IPS-15b (cell line): ENCODE results near the gene FAM76B.
"Not testable (repeated sequence)": the region's sequence is repeated elsewhere in the genome, so short reads cannot be mapped to it uniquely, and the experiment has no call there.

ENCODE experiments used
- H3K27me3 ChIP-seq: one replicate; pipeline ENCODE4 v1.6.1; 2013; ENCODE audit warnings: low read length; ENCODE audit not compliant: control insufficient read depth, insufficient read depth
- H3K36me3 ChIP-seq: one replicate; pipeline ENCODE4 v1.6.1; 2013; ENCODE audit warnings: low read length; ENCODE audit not compliant: control insufficient read depth, insufficient read depth
- H3K4me1 ChIP-seq: one replicate; pipeline ENCODE4 v1.6.1; 2013; ENCODE audit warnings: mild to moderate bottlenecking, low read length; ENCODE audit not compliant: control insufficient read depth, insufficient read depth
- H3K4me3 ChIP-seq: one replicate; pipeline ENCODE4 v1.5.1; 2013; ENCODE audit warnings: low read depth, low read length
- H3K9ac ChIP-seq: one replicate; pipeline ENCODE4 v1.6.1; 2013; ENCODE audit warnings: low read depth, mild to moderate bottlenecking, low read length
- H3K9me3 ChIP-seq: one replicate; pipeline ENCODE4 v1.6.1; 2013; ENCODE audit warnings: mild to moderate bottlenecking, low read length; ENCODE audit not compliant: control insufficient read depth, insufficient read depth

The FAM76B gene

GRCh38 chr11:95806464-95806863, 16.9 kb upstream of the FAM76B start:
- peaks cover 18% of the 10 kb centered on the region for H3K36me3 ChIP-seq
- not testable (repeated sequence) for H3K4me3 ChIP-seq, H3K9ac ChIP-seq, H3K27me3 ChIP-seq, H3K4me1 ChIP-seq, H3K9me3 ChIP-seq

DNA sequence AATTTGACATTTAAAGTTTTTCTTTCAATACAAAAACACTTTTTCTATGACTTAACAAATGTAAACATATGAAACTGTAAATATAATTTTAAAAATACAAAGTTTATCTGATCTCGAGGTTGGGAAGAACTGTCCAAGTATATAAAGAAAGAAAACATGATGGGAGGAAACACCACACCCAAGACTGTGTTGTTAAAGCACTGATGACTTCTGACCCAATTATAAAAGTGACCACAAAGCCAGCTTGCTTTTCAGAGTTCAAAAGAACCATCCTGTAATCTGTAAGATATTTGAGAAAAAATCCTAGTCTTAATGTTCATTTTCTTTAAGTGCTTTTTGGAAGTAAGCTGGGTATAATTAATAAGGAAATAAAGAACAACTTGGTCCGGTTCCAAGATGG, 16.3 kb upstream of the FAM76B start:
- H3K4me1 ChIP-seq = no peaks in the 10 kb centered on the region
- no peak overlapping the region for H3K9ac ChIP-seq
- no peaks in the 10 kb centered on the region for H3K27me3 ChIP-seq
- no peak overlapping the region for H3K4me3 ChIP-seq
- peaks cover 6% of the 10 kb centered on the region for H3K9me3 ChIP-seq
- H3K36me3 ChIP-seq = peaks cover 18% of the 10 kb centered on the region

- Histone ChIP-seq H3K36me3 (peaks cover 18% of the 10 kb centered on the region), H3K4me3 (no peak overlapping the region), H3K9ac (no peak overlapping the region), H3K27me3 (no peaks in the 10 kb centered on the region), H3K9me3 (peaks cover 6% of the 10 kb centered on the region), H3K4me1 (no peaks in the 10 kb centered on the region)
Observed at GRCh38 chr11:95803973-95804372, 14.4 kb upstream of the FAM76B start.

- H3K4me3 ChIP-seq = no peak overlapping the region
- H3K9me3 ChIP-seq = peaks cover 6% of the 10 kb centered on the region
- peaks cover 18% of the 10 kb centered on the region for H3K36me3 ChIP-seq
- no peak overlapping the region for H3K9ac ChIP-seq
- no peaks in the 10 kb centered on the region for H3K4me1 ChIP-seq
- H3K27me3 ChIP-seq = no peaks in the 10 kb centered on the region
Observed at GRCh38 chr11:95802806-95803205, 13.2 kb upstream of the FAM76B start.

- Histone ChIP-seq H3K4me1 (no peaks in the 10 kb centered on the region), H3K27me3 (no peaks in the 10 kb centered on the region), H3K36me3 (peaks cover 5% of the 10 kb centered on the region), H3K4me3 (no peak overlapping the region), H3K9ac (no peak overlapping the region), H3K9me3 (no peaks in the 10 kb centered on the region)
Observed at GRCh38 chr11:95800438-95800837, 10.9 kb upstream of the FAM76B start.

DNA sequence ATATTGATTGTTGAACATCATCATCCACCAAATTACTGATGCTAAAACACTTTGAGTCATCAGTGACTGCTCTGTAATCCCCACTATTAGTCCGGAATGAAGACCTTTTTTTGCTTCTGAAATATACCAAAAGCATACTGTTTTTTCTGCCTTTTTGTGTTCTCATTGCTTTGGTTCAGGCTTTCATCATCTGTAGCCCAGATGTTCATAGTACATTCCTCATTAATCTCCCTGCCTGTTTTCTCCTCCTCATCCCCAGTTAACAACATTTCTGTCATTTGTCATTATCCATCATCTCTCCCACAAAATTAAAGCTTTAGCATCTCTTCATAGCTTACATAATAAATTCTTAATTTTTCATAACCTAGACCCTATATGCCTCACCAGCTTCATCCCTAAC, 10.0 kb upstream of the FAM76B start:
- Histone ChIP-seq H3K9me3 (no peaks in the 10 kb centered on the region), H3K4me1 (no peaks in the 10 kb centered on the region), H3K4me3 (no peak overlapping the region), H3K27me3 (no peaks in the 10 kb centered on the region), H3K36me3 (peaks cover 5% of the 10 kb centered on the region), H3K9ac (no peak overlapping the region)

DNA sequence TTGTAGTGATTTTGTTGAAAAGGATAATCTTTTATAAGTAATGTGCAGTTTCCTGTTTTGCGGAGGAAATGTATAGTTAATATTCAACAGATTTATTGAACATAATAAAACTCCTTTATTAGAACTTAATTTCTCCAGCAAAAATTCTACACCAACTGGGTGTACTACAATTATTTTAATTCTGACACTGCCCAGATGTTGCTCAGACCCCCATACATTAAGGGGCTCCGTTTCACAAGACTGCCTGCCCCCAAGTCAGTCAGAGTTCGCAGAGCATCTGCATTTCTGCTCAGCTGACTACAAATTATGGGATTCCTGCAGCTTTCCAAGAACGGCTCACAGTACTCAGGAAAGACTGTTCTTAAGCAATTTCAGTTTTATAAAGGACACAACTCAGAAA, 6.9 kb upstream of the FAM76B start:
- H3K36me3 ChIP-seq = no peaks in the 10 kb centered on the region
- no peaks in the 10 kb centered on the region for H3K27me3 ChIP-seq
- H3K4me1 ChIP-seq = peaks cover 8% of the 10 kb centered on the region
- no peak overlapping the region for H3K9ac ChIP-seq
- no peak overlapping the region for H3K4me3 ChIP-seq
- no peaks in the 10 kb centered on the region for H3K9me3 ChIP-seq

- no peaks in the 10 kb centered on the region for H3K36me3 ChIP-seq
- H3K9ac ChIP-seq = no peak overlapping the region
Observed at GRCh38 chr11:95795627-95796295, 6.2 kb upstream of the FAM76B start.

GRCh38 chr11:95794086-95794485, 4.5 kb upstream of the FAM76B start:
- Histone ChIP-seq H3K9ac (no peak overlapping the region), H3K9me3 (no peaks in the 10 kb centered on the region), H3K4me1 (peaks cover 8% of the 10 kb centered on the region), H3K36me3 (no peaks in the 10 kb centered on the region), H3K4me3 (no peak overlapping the region), H3K27me3 (no peaks in the 10 kb centered on the region)

More at GRCh38 chr11:95795627-95796295, 6.2 kb upstream of the FAM76B start:
- H3K9me3 ChIP-seq = no peaks in the 10 kb centered on the region
- no peak overlapping the region for H3K4me3 ChIP-seq
- H3K4me1 ChIP-seq = peaks cover 8% of the 10 kb centered on the region
- H3K27me3 ChIP-seq = no peaks in the 10 kb centered on the region

- no peaks in the 10 kb centered on the region for H3K27me3 ChIP-seq
- no peak overlapping the region for H3K9ac ChIP-seq
- no peaks in the 10 kb centered on the region for H3K36me3 ChIP-seq
- peaks cover 12% of the 10 kb centered on the region for H3K4me1 ChIP-seq
- no peak overlapping the region for H3K4me3 ChIP-seq
- H3K9me3 ChIP-seq = no peaks in the 10 kb centered on the region
Observed at GRCh38 chr11:95793116-95793515, 3.5 kb upstream of the FAM76B start.

GRCh38 chr11:95792700-95793099, 3.1 kb upstream of the FAM76B start:
- no peak overlapping the region for H3K9ac ChIP-seq
- no peaks in the 10 kb centered on the region for H3K36me3 ChIP-seq
- no peaks in the 10 kb centered on the region for H3K27me3 ChIP-seq
- no peaks in the 10 kb centered on the region for H3K9me3 ChIP-seq
- no peak overlapping the region for H3K4me3 ChIP-seq
- peaks cover 12% of the 10 kb centered on the region for H3K4me1 ChIP-seq

DNA sequence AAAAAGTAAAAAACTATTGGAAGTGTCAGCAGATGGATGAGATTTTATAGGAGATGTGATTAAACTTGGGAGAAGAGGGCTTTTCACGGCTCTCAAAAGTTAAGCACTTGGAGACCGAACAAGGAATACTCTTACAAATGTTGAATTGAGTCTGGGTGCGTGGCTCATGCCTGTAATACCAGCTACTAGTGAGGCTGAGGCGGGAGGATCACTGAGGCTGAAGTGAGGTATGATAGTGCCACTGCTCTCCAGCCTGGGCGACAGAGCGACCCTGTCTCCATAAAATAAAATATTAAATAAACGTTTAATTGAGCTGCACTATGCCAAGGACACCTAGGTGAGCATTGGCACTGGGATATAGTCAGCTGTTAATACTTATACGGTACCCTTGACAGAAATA, 2.6 kb upstream of the FAM76B start:
- Histone ChIP-seq H3K27me3 (no peaks in the 10 kb centered on the region), H3K4me1 (peaks cover 12% of the 10 kb centered on the region), H3K9me3 (no peaks in the 10 kb centered on the region), H3K9ac (no peak overlapping the region), H3K4me3 (no peak overlapping the region), H3K36me3 (no peaks in the 10 kb centered on the region)
